H1 (cell line): ENCODE results near the gene RTEL1. TPM values are rescaled to one million over a fixed set of nuclear protein-coding genes. Genes with fewer than 3 reads are reported as not detected.

ENCODE experiments used
- CTCF ChIA-PET: fragments of 300-600 bp; sonication (Branson Sonifier 250); formaldehyde crosslinking; loops from one replicate; lab custom pipeline; 2021; ENCODE audit not compliant: partially characterized antibody; lab: Charles Lee
- POLR2A ChIA-PET: fragments of 300-600 bp; sonication (Branson Sonifier 250); formaldehyde crosslinking; loops from one replicate; lab custom pipeline; 2021; ENCODE audit warnings: inconsistent platforms; ENCODE audit not compliant: partially characterized antibody; lab: Charles Lee
- DNase-seq, 2 experiments: peaks; one replicate each; pipeline versions ENCODE4 v3.0.0 to v3.0.0-alpha.2; 2010 to 2022; ENCODE audit warnings: low spot score in 2 of 2, low read depth in 1 of 2, mixed read lengths in 1 of 2
- FAIRE-seq: peaks from 2 replicates; lab custom pipeline; 2011; peaks lifted over from hg19 to GRCh38; lab: Jason Lieb, UNC
- H2AFZ ChIP-seq: 2 replicates; pipeline ENCODE4 v1.8.1; 2012; ENCODE audit warnings: low read length, inconsistent platforms
- H2AK5ac ChIP-seq: 2 replicates; pipeline ENCODE4 v1.6.1; 2013; ENCODE audit warnings: low read depth, low read length
- H2BK120ac ChIP-seq: replicated peaks from 2 replicates; pipeline ENCODE3; 2013; ENCODE audit warnings: low read depth, low read length, inconsistent platforms
- H2BK12ac ChIP-seq: 2 replicates; pipeline ENCODE4 v1.6.1; 2013; ENCODE audit warnings: low read depth, low read length
- H2BK15ac ChIP-seq: 2 replicates; pipeline ENCODE4 v1.6.1; 2013; ENCODE audit warnings: low read length
- H2BK20ac ChIP-seq: 2 replicates; pipeline ENCODE4 v1.6.1; 2013; ENCODE audit warnings: low read length
- H2BK5ac ChIP-seq: 2 replicates; pipeline ENCODE4 v1.6.1; 2013; ENCODE audit warnings: low read depth, low read length
- H3K14ac ChIP-seq: 2 replicates; pipeline ENCODE4 v1.6.1; 2013; ENCODE audit warnings: inconsistent platforms; ENCODE audit not compliant: insufficient read length
- H3K18ac ChIP-seq: 2 replicates; pipeline ENCODE4 v1.6.1; 2013; ENCODE audit warnings: low read length; ENCODE audit errors: extremely low read depth
- H3K23ac ChIP-seq: 2 replicates; pipeline ENCODE4 v1.6.1; 2013; ENCODE audit warnings: inconsistent platforms; ENCODE audit not compliant: insufficient read length
- H3K23me2 ChIP-seq: 2 replicates; pipeline ENCODE4 v1.6.1; 2013; ENCODE audit warnings: low read depth, low read length
- H3K27ac ChIP-seq: 2 replicates; pipeline ENCODE4 v1.6.1; 2011; ENCODE audit warnings: low read depth, low read length, inconsistent platforms
- H3K27me3 ChIP-seq, 4 experiments: replicated peaks in 1 of 4; 1 replicate in 1 of 4; 2 replicates in 3 of 4; pipeline versions ENCODE4 v1.6.1 to v1.8.1; 2011 to 2013; ENCODE audit warnings: low read length in 3 of 4, mild to moderate bottlenecking in 3 of 4, inconsistent platforms in 2 of 4, mixed read lengths in 2 of 4, moderate library complexity in 1 of 4; ENCODE audit not compliant: control insufficient read depth in 3 of 4, insufficient read depth in 3 of 4; ENCODE audit errors: extremely low read depth in 1 of 4
- H3K36me3 ChIP-seq, 4 experiments: 2 replicates each; pipeline versions ENCODE4 v1.6.1 to v1.8.1; 2011 to 2013; ENCODE audit warnings: mild to moderate bottlenecking in 4 of 4, low read length in 3 of 4, moderate library complexity in 2 of 4, control low read depth in 1 of 4, inconsistent platforms in 1 of 4; ENCODE audit not compliant: insufficient read depth in 4 of 4, control insufficient read depth in 2 of 4
- H3K4ac ChIP-seq: replicated peaks from 2 replicates; pipeline ENCODE3; 2013; ENCODE audit warnings: low read length, low read depth, mixed read lengths, inconsistent platforms; ENCODE audit not compliant: insufficient read length
- H3K4me1 ChIP-seq, 4 experiments: replicated peaks in 1 of 4; 1 replicate in 1 of 4; 2 replicates in 3 of 4; pipeline versions ENCODE4 v1.6.1 to v1.8.1; 2011 to 2013; ENCODE audit warnings: low read length in 3 of 4, inconsistent platforms in 2 of 4, mixed read lengths in 1 of 4; ENCODE audit not compliant: insufficient read depth in 4 of 4, control insufficient read depth in 3 of 4
- H3K4me2 ChIP-seq, 2 experiments: 2 replicates each; pipeline versions ENCODE4 v1.6.1 to v1.8.1; 2011 to 2013; ENCODE audit warnings: low read depth in 2 of 2, low read length in 2 of 2, control low read depth in 1 of 2, inconsistent platforms in 1 of 2, mild to moderate bottlenecking in 1 of 2; ENCODE audit not compliant: insufficient read depth in 1 of 2
- H3K4me3 ChIP-seq, 4 experiments: fragments of 200-600, 300-600 bp in 1 of 4; sonication (generic), shearing (Covaris generic), sonication (Bioruptor Twin) in 1 of 4; 2 replicates each; pipeline versions ENCODE4 v1.5.1 to v1.8.1; 2011 to 2016; ENCODE audit warnings: low read length in 4 of 4, low read depth in 3 of 4, control low read depth in 2 of 4, inconsistent platforms in 2 of 4, mild to moderate bottlenecking in 2 of 4, mixed read lengths in 1 of 4, moderate library complexity in 1 of 4; ENCODE audit not compliant: insufficient read depth in 2 of 4; ENCODE audit errors: extremely low read depth in 1 of 4
- H3K56ac ChIP-seq: replicated peaks from 2 replicates; pipeline ENCODE3; 2013; ENCODE audit warnings: low read depth, mild to moderate bottlenecking, mixed read lengths, low read length, inconsistent platforms; ENCODE audit not compliant: insufficient read length
- H3K79me1 ChIP-seq: 2 replicates; pipeline ENCODE4 v1.6.1; 2013; ENCODE audit warnings: low read depth, low read length, control low read depth
- H3K79me2 ChIP-seq, 2 experiments: 2 replicates each; pipeline versions ENCODE4 v1.6.1 to v1.8.1; 2012 to 2013; ENCODE audit warnings: low read length in 2 of 2, mild to moderate bottlenecking in 2 of 2, inconsistent platforms in 1 of 2; ENCODE audit not compliant: insufficient read depth in 2 of 2, control insufficient read depth in 1 of 2
- H3K9ac ChIP-seq, 4 experiments: replicated peaks in 1 of 4; 1 replicate in 1 of 4; 2 replicates in 3 of 4; pipeline versions ENCODE4 v1.6.1 to v1.8.1; 2011 to 2013; ENCODE audit warnings: low read depth in 3 of 4, low read length in 3 of 4, control low read depth in 2 of 4, mild to moderate bottlenecking in 2 of 4, moderate library complexity in 2 of 4, inconsistent platforms in 1 of 4; ENCODE audit errors: extremely low read depth in 1 of 4
- H3K9me3 ChIP-seq, 2 experiments: 2 replicates each; pipeline versions ENCODE4 v1.6.1 to v1.8.1; 2012 to 2013; ENCODE audit warnings: mild to moderate bottlenecking in 2 of 2, moderate library complexity in 2 of 2, control low read depth in 1 of 2, inconsistent platforms in 1 of 2, low read depth in 1 of 2, low read length in 1 of 2, mixed read lengths in 1 of 2; ENCODE audit not compliant: insufficient read depth in 2 of 2
- H4K20me1 ChIP-seq, 2 experiments: replicated peaks in 1 of 2; 2 replicates each; pipeline versions ENCODE3 to v1.8.1; 2011 to 2013; ENCODE audit warnings: inconsistent platforms in 2 of 2, low read length in 2 of 2, mild to moderate bottlenecking in 1 of 2; ENCODE audit not compliant: insufficient read depth in 2 of 2, control insufficient read depth in 1 of 2
- H4K5ac ChIP-seq: 2 replicates; pipeline ENCODE4 v1.6.1; 2013; ENCODE audit warnings: low read length, low read depth, mixed read lengths, inconsistent platforms; ENCODE audit not compliant: insufficient read length
- H4K8ac ChIP-seq: 2 replicates; pipeline ENCODE4 v1.8.0; 2013; ENCODE audit warnings: mild to moderate bottlenecking, moderate library complexity, low read length, inconsistent platforms; ENCODE audit not compliant: insufficient read depth; ENCODE audit errors: extremely low read depth
- H4K91ac ChIP-seq: replicated peaks from 2 replicates; pipeline ENCODE3; 2013; ENCODE audit warnings: low read length, mixed read lengths, inconsistent platforms; ENCODE audit not compliant: insufficient read length
- CHD1 ChIP-seq: IDR thresholded peaks from 2 replicates; pipeline ENCODE4 v1.6.1; 2012; ENCODE audit warnings: low read depth, low read length, improper control_type of control experiment
- CHD2 ChIP-seq: IDR thresholded peaks from 2 replicates; pipeline ENCODE4 v1.6.1; 2012; ENCODE audit warnings: low read length, improper control_type of control experiment
- GTF2F1 ChIP-seq: IDR thresholded peaks from 2 replicates; pipeline ENCODE4 v1.6.1; 2012; ENCODE audit warnings: low read depth, low read length, improper control_type of control experiment, borderline replicate concordance
- KDM1A ChIP-seq: fragments of 200-600, 300-600 bp; sonication (generic); IDR thresholded peaks from 2 replicates; pipeline ENCODE4 v1.7.1; 2016; ENCODE audit warnings: mild to moderate bottlenecking, low read length, borderline replicate concordance
- MAFK ChIP-seq: IDR thresholded peaks from 2 replicates; pipeline ENCODE4 v1.6.1; 2012; ENCODE audit warnings: low read depth, mild to moderate bottlenecking, improper control_type of control experiment, low read length
- NANOG ChIP-seq: IDR thresholded peaks from 2 replicates; pipeline ENCODE4 v1.6.1; 2011; ENCODE audit warnings: low read length, low read depth, mild to moderate bottlenecking, inconsistent platforms; ENCODE audit not compliant: insufficient read depth, poor library complexity, severe bottlenecking
- RNF2 ChIP-seq: fragments of 200-900, 300-1000 bp; sonication (generic); IDR thresholded peaks from 2 replicates; pipeline ENCODE4 v1.7.1; 2016; ENCODE audit warnings: borderline replicate concordance, low read depth, mild to moderate bottlenecking, antibody characterized with exemption, low read length; ENCODE audit not compliant: poor library complexity, severe bottlenecking; ENCODE audit errors: missing control alignments
- TCF12 ChIP-seq: IDR thresholded peaks from 2 replicates; pipeline ENCODE4 v1.6.1; 2011; ENCODE audit warnings: low read depth, mild to moderate bottlenecking, low read length
- TEAD4 ChIP-seq: IDR thresholded peaks from 2 replicates; pipeline ENCODE4 v1.6.1; 2012; ENCODE audit warnings: low read depth, low read length, inconsistent platforms, mixed read lengths
- WGBS, 2 experiments: shearing (Covaris generic) in 1 of 2; methylation state at CpG; one replicate each; pipeline versions ENCODE4 v1.1.6 to v1.1.7; 2013 to 2015; ENCODE audit warnings: low lambda C conversion rate in 2 of 2, mixed read lengths in 2 of 2, inconsistent platforms in 1 of 2, low coverage in 1 of 2, missing lambda C conversion rate in 1 of 2; ENCODE audit not compliant: insufficient replicate concordance in 2 of 2, insufficient coverage in 1 of 2, insufficient read length in 1 of 2; ENCODE audit errors: extremely low coverage in 1 of 2, missing lambda C conversion rate in 1 of 2; 5-methylcytosine and 5-hydroxymethylcytosine counted together
- polyA plus RNA-seq, 7 experiments: library from polyadenylated mRNA; depleted of rRNA in 3 of 7; stranded (reverse) in 5 of 7; unstranded in 2 of 7; fragments of >200 nt in 5 of 7; fragments of 200-250 nt in 2 of 7; gene quantifications; 1 replicate in 5 of 7; 2 replicates in 1 of 7; 4 replicates in 1 of 7; pipeline versions ENCODE4 v1.2.1 to v1.2.3, GENCODE V29; 2011 to 2013; ENCODE audit warnings: missing spikeins in 2 of 7, mixed read lengths in 2 of 7
- total RNA-seq: library from RNA; stranded (reverse); fragmentation: NEBNext Ultra II Directional; extraction: Animal tissue kit (Norgen Biotek cat#: 25700); gene quantifications from 2 replicates; pipeline ENCODE4 v1.2.1, GENCODE V29; 2021

Gene RTEL1
- total and polyA plus RNA-seq, 2 of the 8 experiments (the other 6 are each of a cell fraction or from before 2014, with no cell fraction given): 16.2 to 37.1 TPM

- H3K36me3 ChIP-seq: peaks cover 0 to 3% (median 0%) of the 10 kb centered on the region in 4 experiments; a peak in 1 of 8 replicates
- H3K4ac ChIP-seq: no peak overlapping the region
- H2AFZ ChIP-seq: no peak overlapping the region
- no peak overlapping the region for H3K14ac ChIP-seq
- WGBS, 2 experiments: 91% methylated on average over 28 of the region's 37 CpGs; no CpG with 5 or more reads in 1 of the 2 experiments
- H3K9ac ChIP-seq: no peak overlapping the region
- no peak overlapping the region; the same call in 1 of the 2 replicates for H2BK5ac ChIP-seq
- TF ChIP-seq CHD2: no peak
- TF ChIP-seq GTF2F1: no peak
- no peak for TF ChIP-seq KDM1A
- TF ChIP-seq RNF2: no peak
- no peak for TF ChIP-seq CHD1
- TF ChIP-seq TCF12: no peak
- no peak for TF ChIP-seq NANOG
- no peak for TF ChIP-seq MAFK
- no peak for TF ChIP-seq TEAD4
- H3K4me2 ChIP-seq: no peak overlapping the region
- peaks cover 0 to 12% of the 10 kb centered on the region in 2 experiments for H4K20me1 ChIP-seq
- DNase-seq (no peak), FAIRE-seq (no peak)
- no peak overlapping the region for H4K91ac ChIP-seq
- CTCF ChIA-PET: no interaction called here
- H2BK12ac ChIP-seq: no peak overlapping the region
- no peak overlapping the region for H3K4me3 ChIP-seq
- H3K56ac ChIP-seq: no peak overlapping the region
- no peak overlapping the region for H3K27ac ChIP-seq
- H3K79me2 ChIP-seq: no peaks in the 10 kb centered on the region
- H3K27me3 ChIP-seq: no peaks in the 10 kb centered on the region
- no peak overlapping the region for H2BK15ac ChIP-seq
- POLR2A ChIA-PET: interaction anchor here (0.7 to 3.5 kb wide), 6 partner anchors 11 to 165 kb away, joined by 3 to 49 read pairs (median 5); partner anchors contain the start of genes ARFRP1, LIME1 and ZGPAT
- no peak overlapping the region for H2BK20ac ChIP-seq
- H3K79me1 ChIP-seq: no peaks in the 10 kb centered on the region
- H2BK120ac ChIP-seq: no peak overlapping the region
- H3K9me3 ChIP-seq: no peaks in the 10 kb centered on the region; a peak in 1 of 4 replicates
- peaks cover 8% of the 10 kb centered on the region; the same call in 1 of the 2 replicates for H3K23me2 ChIP-seq
- H4K8ac ChIP-seq: no peak overlapping the region; the same call in 1 of the 2 replicates
- no peak overlapping the region for H3K18ac ChIP-seq
- peaks cover 0 to 12% (median 7%) of the 10 kb centered on the region in 4 experiments; a peak in 4 of 7 replicates for H3K4me1 ChIP-seq
- H3K23ac ChIP-seq: no peak overlapping the region
- no peak overlapping the region for H2AK5ac ChIP-seq
- no peak overlapping the region for H4K5ac ChIP-seq
Observed at GRCh38 chr20:63694584-63695423, 36.7 kb downstream of the RTEL1 start.
